ENCODE results near the gene CDH13. TPM values are rescaled to one million over a fixed set of nuclear protein-coding genes. Genes with fewer than 3 reads are reported as not detected.

CDH13 gene
- total RNA-seq, 2 experiments from 2014 or later, result not detected

GRCh38 chr16:82653550-82654511, 27.1 kb downstream of the CDH13 start:
- Mint-ChIP-seq H3K36me3 (no peaks in the 10 kb centered on the region), H3K27me3 (peaks cover 3% of the 10 kb centered on the region), H3K27ac (peak overlapping the region; percentile 93), H3K9me3 (peaks cover 2% of the 10 kb centered on the region), H3K4me1 (peaks cover 35% of the 10 kb centered on the region), H3K4me3 (peak overlapping the region; percentile 53)
- DNase-seq, result peak; percentile 10

GRCh38 chr16:82655072-82655714, 28.4 kb downstream of the CDH13 start:
- H3K27ac Mint-ChIP-seq, result peak overlapping the region; percentile 93
- DNase-seq, result peak; percentile 57
- peaks cover 38% of the 10 kb centered on the region for H3K4me1 Mint-ChIP-seq
- H3K36me3 Mint-ChIP-seq, result no peaks in the 10 kb centered on the region
- H3K27me3 Mint-ChIP-seq, result no peaks in the 10 kb centered on the region
- H3K4me3 Mint-ChIP-seq, result peak overlapping the region; percentile 4
- H3K9me3 Mint-ChIP-seq, result no peaks in the 10 kb centered on the region

- Mint-ChIP-seq H3K4me3 (no peak overlapping the region), H3K4me1 (peaks cover 37% of the 10 kb centered on the region)
- DNase-seq, result no peak
Measured at GRCh38 chr16:82655720-82656490, 29.1 kb downstream of the CDH13 start.

DNA sequence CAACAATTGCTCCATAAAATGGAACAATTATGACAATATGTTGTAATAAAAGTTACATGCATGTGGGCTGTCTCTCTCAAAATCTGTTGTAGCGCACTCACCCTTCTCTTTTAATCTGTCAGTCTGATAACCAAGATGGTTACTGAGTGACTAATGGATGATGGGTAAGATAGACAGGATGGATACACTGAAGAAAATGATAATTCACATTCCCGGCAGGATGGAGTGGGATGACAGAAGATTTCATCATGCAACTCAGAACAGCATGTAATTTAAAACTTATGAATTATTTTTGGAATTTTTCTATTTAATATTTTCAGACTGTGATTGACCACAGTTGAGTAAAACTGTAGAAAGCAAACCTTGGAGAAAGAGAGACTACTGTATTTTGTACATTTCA, 30.5 kb downstream of the CDH13 start:
- no peak for DNase-seq
- Mint-ChIP-seq H3K27ac (no peak overlapping the region), H3K4me1 (peaks cover 31% of the 10 kb centered on the region), H3K27me3 (no peaks in the 10 kb centered on the region), H3K4me3 (no peak overlapping the region), H3K36me3 (no peaks in the 10 kb centered on the region), H3K9me3 (no peaks in the 10 kb centered on the region)

More at GRCh38 chr16:82655720-82656490, 29.1 kb downstream of the CDH13 start:
- no peaks in the 10 kb centered on the region for H3K36me3 Mint-ChIP-seq
- no peaks in the 10 kb centered on the region for H3K9me3 Mint-ChIP-seq
- peak overlapping the region; percentile 32 for H3K27ac Mint-ChIP-seq
- H3K27me3 Mint-ChIP-seq, result no peaks in the 10 kb centered on the region

- Mint-ChIP-seq H3K9me3 (no peaks in the 10 kb centered on the region), H3K27ac (no peak overlapping the region), H3K36me3 (no peaks in the 10 kb centered on the region), H3K4me3 (no peak overlapping the region), H3K4me1 (peaks cover 29% of the 10 kb centered on the region), H3K27me3 (no peaks in the 10 kb centered on the region)
- DNase-seq, result no peak
Measured at GRCh38 chr16:82657786-82658185, 31.0 kb downstream of the CDH13 start.

GRCh38 chr16:82658796-82659195, 32.0 kb downstream of the CDH13 start:
- H3K27me3 Mint-ChIP-seq, result no peaks in the 10 kb centered on the region
- H3K36me3 Mint-ChIP-seq, result no peaks in the 10 kb centered on the region
- H3K4me1 Mint-ChIP-seq, result peaks cover 23% of the 10 kb centered on the region
- no peak for DNase-seq
- no peak overlapping the region for H3K4me3 Mint-ChIP-seq
- no peak overlapping the region for H3K27ac Mint-ChIP-seq
- H3K9me3 Mint-ChIP-seq, result no peaks in the 10 kb centered on the region

DNA sequence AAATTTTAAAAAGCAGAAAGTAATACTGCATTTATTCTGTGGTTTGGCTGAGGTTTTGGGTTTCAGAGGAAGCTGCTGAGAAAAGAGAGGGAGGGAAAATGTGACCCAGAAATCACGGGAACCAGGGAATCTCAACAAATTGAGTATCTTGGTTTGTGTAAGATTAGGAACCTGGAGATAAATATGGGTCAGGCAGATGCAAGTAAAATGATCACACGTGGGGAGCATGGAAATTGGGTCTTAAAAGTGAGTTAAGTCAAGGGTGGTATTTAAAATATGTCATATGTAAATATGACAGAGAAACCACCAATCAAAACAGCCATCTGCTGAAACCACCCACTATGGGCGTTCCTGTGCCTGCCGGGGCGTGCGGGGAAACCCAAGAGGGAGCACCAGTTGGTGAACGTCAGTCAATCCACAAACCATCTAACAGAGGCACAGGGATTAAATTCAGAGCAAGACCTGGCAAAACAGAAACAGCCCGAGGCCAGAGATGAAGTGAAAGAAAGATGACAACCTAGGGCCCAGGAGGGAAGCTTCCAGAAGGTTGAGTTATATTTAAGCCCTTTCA, 33.4 kb downstream of the CDH13 start:
- Mint-ChIP-seq H3K4me3 (peak overlapping the region; percentile 1), H3K36me3 (no peaks in the 10 kb centered on the region), H3K27ac (no peak overlapping the region), H3K27me3 (no peaks in the 10 kb centered on the region), H3K9me3 (no peaks in the 10 kb centered on the region), H3K4me1 (peaks cover 14% of the 10 kb centered on the region)
- peak; percentile 22 for DNase-seq

- Mint-ChIP-seq H3K9me3 (no peaks in the 10 kb centered on the region), H3K4me1 (peaks cover 7% of the 10 kb centered on the region), H3K4me3 (no peak overlapping the region), H3K27ac (no peak overlapping the region), H3K36me3 (no peaks in the 10 kb centered on the region), H3K27me3 (no peaks in the 10 kb centered on the region)
- no peak for DNase-seq
Measured at GRCh38 chr16:82660966-82661365, 34.2 kb downstream of the CDH13 start.

- Mint-ChIP-seq H3K27ac (no peak overlapping the region), H3K36me3 (no peaks in the 10 kb centered on the region), H3K9me3 (peaks cover 4% of the 10 kb centered on the region), H3K4me3 (no peak overlapping the region), H3K27me3 (no peaks in the 10 kb centered on the region), H3K4me1 (peaks cover 7% of the 10 kb centered on the region)
- no peak for DNase-seq
Measured at GRCh38 chr16:82664181-82664580, 37.4 kb downstream of the CDH13 start.

DNA sequence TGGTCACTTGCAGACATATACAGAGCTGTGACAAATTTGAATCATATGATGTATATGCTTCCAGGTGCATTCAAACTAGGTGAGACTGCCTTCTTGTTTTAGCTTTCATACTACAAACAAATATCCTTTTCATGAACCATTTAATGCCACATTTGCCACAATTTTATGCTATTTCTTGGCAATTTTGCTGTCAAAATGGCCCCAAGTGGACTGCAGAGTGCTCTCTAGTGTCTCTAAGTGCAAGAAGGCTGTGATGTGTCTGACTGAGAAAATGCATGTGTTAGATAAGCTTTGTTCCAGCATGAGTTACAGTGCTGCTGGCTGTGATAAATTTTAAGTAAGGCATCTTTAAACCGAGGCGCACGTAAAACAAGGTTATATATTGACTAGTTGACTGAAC, 38.3 kb downstream of the CDH13 start:
- H3K36me3 Mint-ChIP-seq, result no peaks in the 10 kb centered on the region

DNA sequence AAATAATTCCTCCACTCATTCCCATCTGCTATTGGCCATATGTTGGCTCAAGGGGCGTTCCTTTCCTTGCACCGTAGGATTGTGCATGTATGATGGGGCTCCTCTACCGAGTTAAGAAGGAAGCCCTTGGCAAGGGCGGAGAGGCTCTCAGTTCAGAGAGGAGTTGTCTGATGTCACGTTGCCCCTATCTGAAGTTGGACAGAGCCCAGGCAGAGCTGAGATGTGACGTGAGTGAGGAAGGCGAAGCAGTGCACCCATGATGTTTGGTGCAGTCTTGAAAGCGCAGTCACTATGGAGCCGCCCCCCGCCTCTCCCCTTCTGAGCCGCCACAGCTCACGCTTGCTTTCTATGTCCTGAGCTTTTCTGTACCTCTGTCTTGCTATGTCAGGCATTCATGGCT, 40.7 kb downstream of the CDH13 start:
- no peak overlapping the region for H3K4me3 Mint-ChIP-seq
- DNase-seq, result no peak
- no peaks in the 10 kb centered on the region for H3K27me3 Mint-ChIP-seq
- H3K9me3 Mint-ChIP-seq, result peaks cover 5% of the 10 kb centered on the region
- no peaks in the 10 kb centered on the region for H3K36me3 Mint-ChIP-seq
- H3K4me1 Mint-ChIP-seq, result no peaks in the 10 kb centered on the region
- no peak overlapping the region for H3K27ac Mint-ChIP-seq

More for the DNA sequence above, 38.3 kb downstream of the CDH13 start:
- peaks cover 3% of the 10 kb centered on the region for H3K4me1 Mint-ChIP-seq
- H3K4me3 Mint-ChIP-seq, result no peak overlapping the region
- no peaks in the 10 kb centered on the region for H3K27me3 Mint-ChIP-seq
- DNase-seq, result no peak
- H3K9me3 Mint-ChIP-seq, result peaks cover 4% of the 10 kb centered on the region
- no peak overlapping the region for H3K27ac Mint-ChIP-seq

GRCh38 chr16:82668094-82668493, 41.3 kb downstream of the CDH13 start:
- Mint-ChIP-seq H3K36me3 (no peaks in the 10 kb centered on the region), H3K4me1 (no peaks in the 10 kb centered on the region), H3K27ac (no peak overlapping the region), H3K27me3 (no peaks in the 10 kb centered on the region), H3K4me3 (no peak overlapping the region), H3K9me3 (peaks cover 6% of the 10 kb centered on the region)
- no peak for DNase-seq

GRCh38 chr16:82671741-82672140, 45.0 kb downstream of the CDH13 start:
- DNase-seq, result no peak
- Mint-ChIP-seq H3K27me3 (no peaks in the 10 kb centered on the region), H3K36me3 (no peaks in the 10 kb centered on the region)

DNA sequence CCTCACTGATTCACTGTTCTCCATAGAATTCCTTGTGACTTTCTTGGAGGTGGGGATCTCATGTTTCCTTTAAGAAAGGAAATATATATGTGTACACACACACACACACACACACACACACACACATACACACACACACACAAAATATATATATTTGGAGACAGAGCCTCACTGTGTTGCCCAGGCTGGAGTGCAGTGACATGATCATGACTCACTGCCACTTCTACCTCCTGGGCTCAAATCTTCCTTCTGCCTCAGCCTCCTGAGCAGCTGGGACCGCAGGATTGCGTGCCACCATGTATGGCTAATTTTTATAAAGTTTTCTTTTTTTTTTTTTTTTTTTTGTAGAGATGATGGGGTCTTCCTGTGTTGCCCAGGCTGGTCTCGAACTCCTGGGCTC, 45.9 kb downstream of the CDH13 start:
- H3K27me3 Mint-ChIP-seq, result no peaks in the 10 kb centered on the region
- H3K4me3 Mint-ChIP-seq, result no peak overlapping the region
- H3K9me3 Mint-ChIP-seq, result peaks cover 2% of the 10 kb centered on the region
- no peak overlapping the region for H3K27ac Mint-ChIP-seq
- no peaks in the 10 kb centered on the region for H3K4me1 Mint-ChIP-seq
- H3K36me3 Mint-ChIP-seq, result no peaks in the 10 kb centered on the region
- DNase-seq, result no peak

More at GRCh38 chr16:82671741-82672140, 45.0 kb downstream of the CDH13 start:
- no peaks in the 10 kb centered on the region for H3K4me1 Mint-ChIP-seq
- H3K27ac Mint-ChIP-seq, result no peak overlapping the region
- peaks cover 6% of the 10 kb centered on the region for H3K9me3 Mint-ChIP-seq
- H3K4me3 Mint-ChIP-seq, result no peak overlapping the region

GRCh38 chr16:82675300-82675699, 48.5 kb downstream of the CDH13 start:
- DNase-seq, result no peak
- Mint-ChIP-seq H3K27ac (no peak overlapping the region), H3K36me3 (no peaks in the 10 kb centered on the region), H3K4me1 (no peaks in the 10 kb centered on the region), H3K9me3 (peaks cover 2% of the 10 kb centered on the region), H3K4me3 (no peak overlapping the region), H3K27me3 (no peaks in the 10 kb centered on the region)

All from activated naive CD8-positive, alpha-beta T cell treated with anti-CD3 and anti-CD28 coated beads for 36 hours (primary cell).